RPMI7951 (cell line): Measurements from ENCODE around the gene MTG1. TPM values are rescaled to one million over a fixed set of nuclear protein-coding genes. Genes with fewer than 3 reads are reported as not detected.
"Not testable (repeated sequence)": the region's sequence is repeated elsewhere in the genome, so short reads cannot be mapped to it uniquely, and the experiment has no call there.

Experiments used
- DNase-seq: peaks from one replicate; pipeline ENCODE4 v3.0.0-alpha.2; 2012; ENCODE audit warnings: low read depth
- total RNA-seq: library from RNA; depleted of rRNA; stranded (reverse); fragments of >200 nt; shearing (Covaris generic); gene quantifications from 2 replicates; pipeline ENCODE4 v1.2.3, GENCODE V29; 2014; rRNA removed

The MTG1 gene
- total RNA-seq, 1 experiment from 2014 or later = 16.5 TPM

DNA sequence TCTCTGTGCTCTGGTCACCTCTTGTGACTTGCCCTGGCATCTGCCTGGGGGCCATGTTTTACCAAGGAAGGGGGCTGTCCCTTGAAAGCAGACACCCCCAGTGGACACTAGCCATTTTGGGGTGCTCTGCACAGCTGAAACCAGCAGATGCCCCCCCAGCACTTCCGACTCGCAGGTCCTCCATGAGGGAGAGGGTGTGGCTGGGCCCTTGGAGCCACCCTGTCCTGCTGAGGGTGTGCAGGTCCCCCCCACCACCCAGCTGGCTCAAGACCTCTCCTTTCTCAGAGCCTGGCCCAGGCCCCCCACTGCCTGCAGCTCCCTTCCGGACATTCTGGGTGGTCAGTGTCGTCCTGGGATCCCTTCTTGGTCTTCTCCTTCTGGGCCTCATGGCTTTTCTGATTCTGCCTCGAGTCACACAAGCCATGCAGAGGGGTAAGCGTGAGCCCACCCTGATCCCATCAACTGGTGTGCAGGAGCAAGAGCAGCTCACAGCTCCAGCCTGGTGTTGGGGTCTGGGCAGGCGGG, 72.1 kb downstream of the MTG1 start:
- no peak for DNase-seq

DNA sequence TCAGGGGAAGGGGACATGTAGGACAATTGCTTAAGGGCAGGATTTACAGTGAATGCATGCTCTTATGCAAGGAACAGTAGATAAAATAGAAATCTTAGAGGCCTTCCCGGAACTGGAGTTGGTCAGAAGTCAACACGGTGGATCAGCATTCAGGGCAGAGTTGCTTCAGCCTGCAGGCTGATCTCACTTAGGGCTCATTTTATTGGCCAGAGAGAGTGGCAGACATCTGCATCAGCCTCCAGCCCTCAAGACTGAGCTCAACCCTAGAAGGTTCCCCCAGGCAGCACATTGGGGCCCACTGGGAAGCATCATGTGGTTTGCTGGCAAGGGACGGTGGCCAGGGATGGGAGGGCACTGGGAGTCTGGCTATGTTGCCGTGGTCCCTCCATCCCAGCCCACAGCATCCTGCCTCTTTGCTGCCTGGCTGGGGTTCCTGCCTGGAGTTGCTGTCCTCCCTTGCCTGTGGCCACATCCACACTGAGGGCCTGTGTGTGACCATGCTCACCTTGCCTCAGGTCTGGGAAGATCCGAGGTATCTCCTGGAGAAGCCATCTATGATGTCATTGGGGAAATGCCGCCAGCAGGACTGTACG, 72.8 kb downstream of the MTG1 start:
- no peak for DNase-seq

DNA sequence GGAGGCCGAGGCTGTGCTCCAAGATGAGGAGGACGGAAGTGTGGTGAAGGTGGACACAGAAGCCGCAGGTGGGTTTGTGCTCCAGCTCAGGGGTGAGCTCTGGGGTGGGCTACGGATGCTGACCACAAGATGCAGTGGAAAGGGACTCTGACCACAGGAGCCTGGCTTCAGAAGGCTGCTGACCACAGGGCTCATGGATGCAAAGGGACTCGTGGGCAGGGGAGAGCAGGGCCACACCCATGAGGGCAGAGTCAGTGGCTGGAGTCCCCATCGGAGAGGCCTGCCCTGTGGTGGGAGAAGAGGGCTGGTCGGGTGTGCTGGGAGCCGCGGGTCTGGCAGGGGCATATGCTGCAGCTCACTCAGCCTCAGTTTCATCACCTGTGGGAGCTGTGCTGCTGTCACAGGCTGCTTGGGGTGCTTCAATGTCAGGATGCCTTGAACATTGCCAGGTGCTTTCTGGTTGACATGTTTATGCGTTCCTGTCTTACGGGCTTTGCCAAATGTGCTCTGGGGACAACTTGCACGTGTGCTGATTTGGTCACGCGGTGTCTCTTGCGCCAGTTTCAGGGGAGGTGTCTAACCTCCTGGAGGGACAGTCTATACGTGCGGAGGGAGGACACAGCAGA, 73.4 kb downstream of the MTG1 start:
- no peak for DNase-seq

DNA sequence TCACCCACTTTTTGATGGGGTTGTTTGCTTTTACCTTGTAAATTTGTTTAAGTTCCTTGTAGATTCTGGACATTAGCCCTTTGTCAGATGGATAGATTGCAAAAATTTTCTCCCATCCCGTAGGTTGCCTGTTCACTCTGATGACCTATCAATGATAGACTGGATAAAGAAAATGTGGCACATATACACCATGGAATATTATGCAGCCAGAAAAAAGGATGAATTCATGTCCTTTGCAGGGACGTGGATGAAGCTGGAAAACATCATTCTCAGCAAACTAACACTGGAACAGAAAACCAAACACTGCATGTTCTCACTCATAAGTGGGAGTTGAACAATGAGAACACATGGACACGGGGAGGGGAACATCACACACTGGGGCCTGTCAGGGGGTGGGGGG, 75.2 kb downstream of the MTG1 start:
- DNase-seq = not testable (repeated sequence)

DNA sequence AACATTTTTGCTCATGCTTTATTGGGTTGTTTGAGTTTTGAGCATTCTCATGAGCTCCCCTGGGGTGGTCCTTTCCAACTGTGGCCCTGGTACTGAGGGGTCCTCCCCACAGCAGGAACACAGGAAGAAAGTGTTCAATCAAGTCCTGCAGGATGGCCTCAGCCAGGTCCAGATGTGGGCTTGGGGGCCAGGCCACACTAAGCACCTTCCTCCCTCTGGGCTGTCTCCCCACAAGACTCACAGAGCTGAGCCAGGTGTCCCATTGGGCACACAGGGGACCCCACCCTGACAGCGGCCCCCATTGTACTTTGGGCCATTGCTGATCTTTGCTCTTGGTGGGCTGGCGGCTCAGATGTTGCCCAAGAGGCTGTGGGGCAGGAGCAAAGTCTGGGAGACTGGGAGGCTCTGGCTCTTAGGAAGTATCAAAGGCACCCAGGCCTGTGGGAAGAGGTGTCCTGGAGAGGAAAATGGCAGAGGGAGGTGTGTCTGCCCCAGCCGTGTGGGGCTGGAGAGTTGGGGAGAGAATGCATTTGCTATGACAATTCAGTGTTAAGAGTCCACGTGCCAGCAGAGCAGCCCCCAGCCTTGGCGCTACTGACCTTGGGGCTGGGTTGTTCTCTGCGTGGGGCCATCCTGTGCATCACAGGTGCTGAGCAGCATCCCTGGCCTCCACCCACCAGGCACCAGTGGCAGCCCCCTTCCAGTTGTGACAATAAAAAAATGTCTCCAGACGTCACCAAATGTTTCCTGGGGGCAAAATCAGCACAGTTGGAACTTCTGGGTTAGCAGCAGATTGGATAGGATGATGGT, 77.5 kb downstream of the MTG1 start:
- no peak for DNase-seq

Other genes with a start within 250 kb of the MTG1 start
- gene KNDC1, start 233.9 kb upstream of the MTG1 start, total RNA-seq = not detected in 2 replicates
- not detected in 2 replicates for gene UTF1, start 163.9 kb upstream of the MTG1 start, total RNA-seq
- gene VENTX, start 156.3 kb upstream of the MTG1 start, total RNA-seq = not detected in 2 replicates
- gene ADAM8, start 117.3 kb upstream of the MTG1 start, total RNA-seq = 3.8 and 6.3 TPM in 2 replicates
- 42.0 and 43.3 TPM in 2 replicates for gene TUBGCP2, start 85.3 kb upstream of the MTG1 start, total RNA-seq
- gene ZNF511, start 85.2 kb upstream of the MTG1 start, total RNA-seq = 33.9 and 57.6 TPM in 2 replicates
- not detected in 2 replicates for gene CALY, start 57.3 kb upstream of the MTG1 start, total RNA-seq
- gene PRAP1, start 46.8 kb upstream of the MTG1 start, total RNA-seq = not detected in 2 replicates
- 2.6 and 5.5 TPM in 2 replicates for gene FUOM, start 36.1 kb upstream of the MTG1 start, total RNA-seq
- 91.1 and 104 TPM in 2 replicates for gene ECHS1, start 20.8 kb upstream of the MTG1 start, total RNA-seq
- 2.8 and 4.6 TPM in 2 replicates for gene PAOX, start 14.9 kb upstream of the MTG1 start, total RNA-seq
- gene SPRN, start 30.5 kb downstream of the MTG1 start, total RNA-seq = not detected in 2 replicates
- 0.10 and 0.24 TPM in 2 replicates for gene SCART1, start 59.8 kb downstream of the MTG1 start, total RNA-seq
- not detected in 2 replicates for gene CYP2E1, start 133.2 kb downstream of the MTG1 start, total RNA-seq
- gene SYCE1, start 171.4 kb downstream of the MTG1 start, total RNA-seq = not detected in 2 replicates
- gene FRG2B, start 232.6 kb downstream of the MTG1 start, total RNA-seq = 0.36 and 0.39 TPM in 2 replicates